Fibroblast of lung (primary cell): ENCODE results near the gene TWIST2.

Source experiments
- EZH2 ChIP-seq: IDR thresholded peaks from 2 replicates; pipeline ENCODE4 v1.5.1; 2012; ENCODE audit warnings: low read length, control low read depth, mild to moderate bottlenecking; ENCODE audit errors: missing control alignments
- TF ChIP-seq, protein P1 (sequence below), 2 donors: IDR thresholded peaks in 1 of 2; conservative IDR thresholded peaks in 1 of 2; 1 replicate in 1 of 2; 2 replicates in 1 of 2; pipeline ENCODE4 v1.5.1; 2011 to 2012; ENCODE audit warnings: low read length in 2 of 2, control low read depth in 1 of 2, inconsistent platforms in 1 of 2, low read depth in 1 of 2, mild to moderate bottlenecking in 1 of 2

DNA sequence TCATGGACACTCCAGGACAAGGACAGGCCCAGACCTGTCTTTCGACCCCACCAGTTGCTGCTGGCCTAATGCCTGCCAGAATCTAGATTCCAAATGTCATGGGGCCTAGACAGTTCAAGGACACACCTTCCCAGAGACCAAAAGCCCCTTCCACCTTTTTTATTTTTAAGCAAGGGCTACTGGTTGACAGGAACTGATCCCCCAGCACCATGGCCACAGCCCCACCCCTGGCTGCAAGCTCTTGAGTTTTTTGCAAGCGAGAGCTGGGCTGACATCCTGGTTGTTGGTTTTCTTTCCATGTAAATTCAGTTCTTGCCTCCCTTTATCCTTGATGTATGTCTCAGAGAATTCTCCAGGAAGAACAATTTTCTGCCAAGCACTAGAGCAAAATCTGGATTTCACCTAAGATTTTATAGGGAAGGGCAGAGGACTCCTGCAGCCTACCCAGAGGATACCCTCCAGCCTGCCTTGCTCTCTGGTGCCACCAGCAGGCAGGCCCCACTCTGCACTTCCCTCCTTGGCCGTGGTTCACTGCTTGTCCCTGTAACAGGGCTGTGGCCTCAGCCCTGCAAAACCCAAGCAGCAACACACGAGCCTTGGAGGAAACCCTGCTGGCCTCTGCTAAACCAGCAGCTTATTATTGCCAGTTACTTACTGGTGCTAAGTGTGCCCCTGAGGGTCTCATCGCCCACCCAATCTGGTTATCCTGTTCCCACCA lies 97.7 kb downstream of the TWIST2 start:
- TF ChIP-seq, protein P1, sequence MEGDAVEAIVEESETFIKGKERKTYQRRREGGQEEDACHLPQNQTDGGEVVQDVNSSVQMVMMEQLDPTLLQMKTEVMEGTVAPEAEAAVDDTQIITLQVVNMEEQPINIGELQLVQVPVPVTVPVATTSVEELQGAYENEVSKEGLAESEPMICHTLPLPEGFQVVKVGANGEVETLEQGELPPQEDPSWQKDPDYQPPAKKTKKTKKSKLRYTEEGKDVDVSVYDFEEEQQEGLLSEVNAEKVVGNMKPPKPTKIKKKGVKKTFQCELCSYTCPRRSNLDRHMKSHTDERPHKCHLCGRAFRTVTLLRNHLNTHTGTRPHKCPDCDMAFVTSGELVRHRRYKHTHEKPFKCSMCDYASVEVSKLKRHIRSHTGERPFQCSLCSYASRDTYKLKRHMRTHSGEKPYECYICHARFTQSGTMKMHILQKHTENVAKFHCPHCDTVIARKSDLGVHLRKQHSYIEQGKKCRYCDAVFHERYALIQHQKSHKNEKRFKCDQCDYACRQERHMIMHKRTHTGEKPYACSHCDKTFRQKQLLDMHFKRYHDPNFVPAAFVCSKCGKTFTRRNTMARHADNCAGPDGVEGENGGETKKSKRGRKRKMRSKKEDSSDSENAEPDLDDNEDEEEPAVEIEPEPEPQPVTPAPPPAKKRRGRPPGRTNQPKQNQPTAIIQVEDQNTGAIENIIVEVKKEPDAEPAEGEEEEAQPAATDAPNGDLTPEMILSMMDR (conservative IDR thresholded peaks at IDR 0.05 in 1 of 2, IDR thresholded peaks at IDR 0.05 in 1 of 2; ENCODE audit: low read depth in 1 of 2, low read length in 2 of 2), result peak; percentile 69 to 80
- no peak for TF ChIP-seq EZH2
